Coronary artery (tissue), 2 donors: ENCODE results near the gene SLC7A14.

Experiments
- DNase-seq: peaks from one replicate; pipeline ENCODE4 v3.0.0-alpha.2; 2017; ENCODE audit warnings: low spot score
- H3K27ac ChIP-seq, 2 donors: fragments of 200-600 bp; sonication (generic); one replicate each; pipeline ENCODE4 v1.5.1; 2016 to 2019
- H3K4me3 ChIP-seq: fragments of 200-600 bp; sonication (generic); 2 replicates; pipeline ENCODE4 v1.5.1; 2016; ENCODE audit warnings: mild to moderate bottlenecking, moderate library complexity
- CTCF ChIP-seq: fragments of 200-600 bp; sonication (generic); IDR thresholded peaks from one replicate; pipeline ENCODE4 v1.5.1; 2019; ENCODE audit warnings: antibody characterized with exemption

The SLC7A14 gene

GRCh38 chr3:170529912-170530311 lies 56.0 kb downstream of the SLC7A14 start:
- Histone ChIP-seq H3K4me3 (no peak overlapping the region), H3K27ac (no peak overlapping the region)
- no peak for TF ChIP-seq CTCF
- DNase-seq: no peak

GRCh38 chr3:170529346-170529745 lies 56.5 kb downstream of the SLC7A14 start:
- DNase-seq: no peak
- no peak overlapping the region for H3K4me3 ChIP-seq
- H3K27ac ChIP-seq: no peak overlapping the region
- TF ChIP-seq CTCF: no peak

- no peak for DNase-seq
- H3K4me3 ChIP-seq: no peak overlapping the region
- no peak for TF ChIP-seq CTCF
- no peak overlapping the region for H3K27ac ChIP-seq
Observed at GRCh38 chr3:170528726-170529125, 57.1 kb downstream of the SLC7A14 start.

- Histone ChIP-seq H3K4me3 (no peak overlapping the region), H3K27ac (no peak overlapping the region)
- TF ChIP-seq CTCF: no peak
- no peak for DNase-seq
Observed at GRCh38 chr3:170524073-170524472, 61.8 kb downstream of the SLC7A14 start.

- H3K4me3 ChIP-seq: no peak overlapping the region
- TF ChIP-seq CTCF: no peak
- DNase-seq: no peak
- H3K27ac ChIP-seq: no peak overlapping the region
Observed at GRCh38 chr3:170523248-170523647, 62.6 kb downstream of the SLC7A14 start.

GRCh38 chr3:170522201-170522600 lies 63.7 kb downstream of the SLC7A14 start:
- H3K4me3 ChIP-seq: no peak overlapping the region
- no peak for DNase-seq
- H3K27ac ChIP-seq: no peak overlapping the region
- no peak for TF ChIP-seq CTCF

GRCh38 chr3:170520996-170521395 lies 64.9 kb downstream of the SLC7A14 start:
- DNase-seq: no peak
- no peak overlapping the region for H3K4me3 ChIP-seq
- TF ChIP-seq CTCF: no peak
- H3K27ac ChIP-seq: no peak overlapping the region
